Ishikawa (cell line): ENCODE results near the gene SLC24A2.

Source experiments
- CEBPB ChIP-seq: IDR thresholded peaks from 2 replicates; pipeline ENCODE4 v1.6.1; 2012
- CREB1 ChIP-seq: IDR thresholded peaks from 2 replicates; pipeline ENCODE4 v1.6.1; 2012; ENCODE audit warnings: low read depth
- EGR1 ChIP-seq: IDR thresholded peaks from 2 replicates; pipeline ENCODE4 v1.6.1; 2012
- EP300 ChIP-seq: IDR thresholded peaks from 2 replicates; pipeline ENCODE4 v1.6.1; 2012; ENCODE audit warnings: borderline replicate concordance
- FOXM1 ChIP-seq: IDR thresholded peaks from 2 replicates; pipeline ENCODE4 v1.6.1; 2012; ENCODE audit warnings: low read depth, borderline replicate concordance
- MAX ChIP-seq: IDR thresholded peaks from 2 replicates; pipeline ENCODE4 v1.6.1; 2012
- NFIC ChIP-seq: IDR thresholded peaks from 2 replicates; pipeline ENCODE4 v1.6.1; 2012
- RAD21 ChIP-seq: IDR thresholded peaks from 2 replicates; pipeline ENCODE4 v1.6.1; 2012; ENCODE audit warnings: low read depth
- REST ChIP-seq: IDR thresholded peaks from 2 replicates; pipeline ENCODE4 v1.6.1; 2012; ENCODE audit warnings: low read depth, mild to moderate bottlenecking
- TAF1 ChIP-seq: IDR thresholded peaks from 2 replicates; pipeline ENCODE4 v1.6.1; 2012; ENCODE audit warnings: low read depth, mild to moderate bottlenecking
- TCF12 ChIP-seq: IDR thresholded peaks from 2 replicates; pipeline ENCODE4 v1.6.1; 2012; ENCODE audit warnings: low read depth
- TEAD4 ChIP-seq: IDR thresholded peaks from 2 replicates; pipeline ENCODE4 v1.6.1; 2012
- USF1 ChIP-seq: IDR thresholded peaks from 2 replicates; pipeline ENCODE4 v1.6.1; 2012
- YY1 ChIP-seq: IDR thresholded peaks from 2 replicates; pipeline ENCODE4 v1.6.1; 2012; ENCODE audit warnings: low read depth
- ZBTB7A ChIP-seq: IDR thresholded peaks from 2 replicates; pipeline ENCODE4 v1.6.1; 2012; ENCODE audit warnings: low read depth

The SLC24A2 gene

GRCh38 chr9:19781240-19781639, 7.6 kb downstream of the SLC24A2 start:
- no peak for TF ChIP-seq EP300
- no peak for TF ChIP-seq EGR1
- TF ChIP-seq REST = no peak
- TF ChIP-seq CEBPB = no peak
- TF ChIP-seq TEAD4 = no peak
- TF ChIP-seq TAF1 = no peak
- no peak for TF ChIP-seq ZBTB7A
- TF ChIP-seq USF1 = no peak
- no peak for TF ChIP-seq RAD21
- no peak for TF ChIP-seq YY1
- no peak for TF ChIP-seq CREB1
- TF ChIP-seq NFIC = no peak
- no peak for TF ChIP-seq TCF12
- no peak for TF ChIP-seq MAX
- no peak for TF ChIP-seq FOXM1

GRCh38 chr9:19771446-19771845, 17.4 kb downstream of the SLC24A2 start:
- no peak for TF ChIP-seq YY1
- no peak for TF ChIP-seq TEAD4
- TF ChIP-seq MAX = no peak
- TF ChIP-seq ZBTB7A = no peak
- TF ChIP-seq TAF1 = no peak
- TF ChIP-seq REST = no peak
- TF ChIP-seq CEBPB = no peak
- no peak for TF ChIP-seq USF1
- no peak for TF ChIP-seq EGR1
- TF ChIP-seq FOXM1 = no peak
- TF ChIP-seq NFIC = no peak
- no peak for TF ChIP-seq TCF12
- no peak for TF ChIP-seq CREB1
- TF ChIP-seq EP300 = no peak
- no peak for TF ChIP-seq RAD21

- TF ChIP-seq FOXM1 = no peak
- TF ChIP-seq CEBPB = no peak
- TF ChIP-seq YY1 = no peak
- no peak for TF ChIP-seq TAF1
- TF ChIP-seq NFIC = no peak
- no peak for TF ChIP-seq REST
- no peak for TF ChIP-seq EP300
- TF ChIP-seq RAD21 = no peak
- no peak for TF ChIP-seq ZBTB7A
- TF ChIP-seq TCF12 = no peak
Observed at GRCh38 chr9:19770973-19771372, 17.9 kb downstream of the SLC24A2 start.

GRCh38 chr9:19769213-19769612, 19.6 kb downstream of the SLC24A2 start:
- no peak for TF ChIP-seq EGR1
- TF ChIP-seq NFIC = no peak
- no peak for TF ChIP-seq CEBPB
- no peak for TF ChIP-seq TAF1
- no peak for TF ChIP-seq REST
- TF ChIP-seq FOXM1 = no peak
- TF ChIP-seq YY1 = no peak
- no peak for TF ChIP-seq EP300
- no peak for TF ChIP-seq USF1
- TF ChIP-seq MAX = no peak
- no peak for TF ChIP-seq ZBTB7A
- no peak for TF ChIP-seq CREB1
- TF ChIP-seq TCF12 = no peak
- TF ChIP-seq RAD21 = no peak
